OCI-LY1 (cell line): ENCODE results near the gene ROR2.

Source experiments
- H2AFZ ChIP-seq: fragments of 200-600 bp; sonication (generic), shearing (Covaris generic); 2 replicates; pipeline ENCODE4 v1.6.0; 2014; ENCODE audit warnings: antibody characterized with exemption, mild to moderate bottlenecking, low read length
- H3F3A ChIP-seq: fragments of 200-600 bp; sonication (generic), shearing (Covaris generic); 2 replicates; pipeline ENCODE4 v1.6.0; 2014; ENCODE audit warnings: mild to moderate bottlenecking, antibody characterized with exemption, low read length, moderate library complexity; ENCODE audit not compliant: insufficient read depth
- H3K27ac ChIP-seq: fragments of 200-600 bp; sonication (generic); 2 replicates; pipeline ENCODE4 v1.5.1; 2014; ENCODE audit warnings: low read length, mixed run types, mild to moderate bottlenecking, low read depth; ENCODE audit not compliant: poor library complexity, severe bottlenecking
- H3K27me3 ChIP-seq: fragments of 200-600 bp; sonication (generic); 2 replicates; pipeline ENCODE4 v1.6.0; 2014; ENCODE audit warnings: antibody characterized with exemption, mild to moderate bottlenecking, low read length, moderate library complexity; ENCODE audit not compliant: insufficient read depth
- H3K36me3 ChIP-seq: fragments of 200-600 bp; sonication (generic); 2 replicates; pipeline ENCODE4 v1.6.1; 2014; ENCODE audit warnings: mild to moderate bottlenecking, antibody characterized with exemption, low read length, moderate library complexity, mixed read lengths; ENCODE audit not compliant: insufficient read depth
- H3K4me1 ChIP-seq: fragments of 200-600 bp; sonication (generic); 2 replicates; pipeline ENCODE4 v1.5.1; 2014; ENCODE audit warnings: mild to moderate bottlenecking, low read length, moderate library complexity; ENCODE audit not compliant: insufficient read depth, severe bottlenecking
- H3K4me2 ChIP-seq: fragments of 200-600 bp; sonication (generic), shearing (Covaris generic); 2 replicates; pipeline ENCODE4 v1.6.1; 2014; ENCODE audit warnings: low read length
- H3K4me3 ChIP-seq: fragments of 200-600 bp; sonication (generic); 2 replicates; pipeline ENCODE4 v1.5.1; 2014; ENCODE audit warnings: low read length, low read depth, mild to moderate bottlenecking, mixed read lengths; ENCODE audit not compliant: poor library complexity, severe bottlenecking
- H3K79me2 ChIP-seq: fragments of 200-600 bp; shearing (Covaris generic); 2 replicates; pipeline ENCODE4 v1.6.1; 2016; ENCODE audit warnings: mixed run types, low read length, mixed read lengths; ENCODE audit not compliant: insufficient read depth
- H3K9ac ChIP-seq: fragments of 200-600 bp; sonication (generic), shearing (Covaris generic); 2 replicates; pipeline ENCODE4 v1.6.1; 2014; ENCODE audit warnings: mild to moderate bottlenecking, low read length, mixed read lengths
- H3K9me2 ChIP-seq: fragments of 200-600 bp; sonication (generic), shearing (Covaris generic); 2 replicates; pipeline ENCODE4 v1.6.1; 2014; ENCODE audit warnings: low read depth, mild to moderate bottlenecking, low read length, mixed read lengths
- H3K9me3 ChIP-seq: fragments of 200-600 bp; shearing (Covaris generic); 2 replicates; pipeline ENCODE4 v1.6.1; 2014; ENCODE audit warnings: low read length, mixed read lengths
- H4K20me1 ChIP-seq: fragments of 200-600 bp; sonication (generic), shearing (Covaris generic); 2 replicates; pipeline ENCODE4 v1.6.0; 2016; ENCODE audit warnings: mild to moderate bottlenecking, low read length; ENCODE audit not compliant: insufficient read depth
- CTCF ChIP-seq: fragments of 200-600 bp; sonication (generic), shearing (Covaris generic); IDR thresholded peaks from 2 replicates; pipeline ENCODE4 v1.5.1; 2017; ENCODE audit warnings: mild to moderate bottlenecking, antibody characterized with exemption, low read length, moderate library complexity, mixed read lengths
- EZH2 ChIP-seq: fragments of 200-600 bp; sonication (generic), shearing (Covaris generic); IDR thresholded peaks from 2 replicates; pipeline ENCODE4 v1.8.0; 2017; ENCODE audit warnings: borderline replicate concordance, mixed run types, mild to moderate bottlenecking, antibody characterized with exemption, low read length, moderate library complexity, mixed read lengths

The ROR2 gene

GRCh38 chr9:91879231-91879630, 70.8 kb downstream of the ROR2 start:
- H3K36me3 ChIP-seq: no peaks in the 10 kb centered on the region
- no peak overlapping the region for H3K9ac ChIP-seq
- H3K4me1 ChIP-seq: no peaks in the 10 kb centered on the region
- H3K4me3 ChIP-seq: no peak overlapping the region
- H3F3A ChIP-seq: no peaks in the 10 kb centered on the region
- no peak overlapping the region for H3K27ac ChIP-seq
- H3K27me3 ChIP-seq: no peaks in the 10 kb centered on the region
- H2AFZ ChIP-seq: no peak overlapping the region
- no peak overlapping the region for H3K4me2 ChIP-seq
- H4K20me1 ChIP-seq: no peaks in the 10 kb centered on the region
- no peaks in the 10 kb centered on the region for H3K9me2 ChIP-seq
- H3K79me2 ChIP-seq: no peaks in the 10 kb centered on the region
- no peak for TF ChIP-seq CTCF
- no peak for TF ChIP-seq EZH2
- H3K9me3 ChIP-seq: no peaks in the 10 kb centered on the region

DNA sequence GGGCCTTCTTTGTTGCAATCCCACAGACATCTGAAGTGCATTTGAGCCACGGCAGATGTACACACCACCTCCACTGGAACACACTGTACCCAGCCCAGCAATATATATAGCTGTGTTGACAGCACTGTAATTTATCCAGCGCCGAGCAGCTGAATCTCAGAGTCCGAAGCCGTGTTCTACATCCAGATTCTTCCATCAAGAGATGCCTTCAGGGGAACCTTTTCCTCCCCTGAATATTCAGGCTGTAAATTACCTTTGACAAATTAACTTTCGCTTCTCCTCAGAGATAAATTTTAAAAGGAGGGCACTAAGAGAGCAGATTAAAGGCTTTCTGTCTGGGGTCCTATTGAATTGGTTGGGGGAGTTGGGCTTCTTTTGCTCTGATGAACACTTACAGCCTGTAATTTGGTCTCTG, 76.4 kb downstream of the ROR2 start:
- no peak overlapping the region for H3K27ac ChIP-seq

DNA sequence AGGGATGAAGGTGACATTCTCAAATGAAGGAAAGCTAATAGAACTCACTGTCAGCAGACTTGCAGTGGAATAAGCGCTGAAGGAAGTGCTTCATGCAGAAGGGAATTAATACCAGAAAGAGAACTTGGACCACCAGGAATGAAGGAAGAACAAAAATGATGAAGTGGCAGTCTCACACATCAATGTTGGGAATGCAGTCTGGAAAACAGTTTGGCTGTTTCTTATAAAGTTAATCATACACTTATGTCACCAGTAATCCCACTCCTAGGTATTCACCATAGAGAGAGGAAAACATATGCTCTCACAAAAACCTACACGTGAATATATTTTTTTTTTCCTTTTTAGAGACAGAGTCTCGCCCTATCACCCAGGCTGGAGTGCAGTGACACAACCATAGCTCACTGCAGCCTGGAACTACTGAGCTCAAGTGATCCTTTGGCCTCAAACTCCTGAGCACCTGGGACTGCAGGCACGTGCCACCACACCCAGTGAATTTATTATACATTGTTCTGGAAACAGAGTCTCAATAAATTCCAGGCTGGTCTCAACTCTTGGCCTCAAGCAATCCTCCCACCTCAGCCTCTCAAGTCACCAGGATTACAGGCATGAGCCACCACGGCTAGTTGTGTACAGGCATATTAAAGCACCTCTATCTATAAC, 81.2 kb downstream of the ROR2 start:
- TF ChIP-seq EZH2 (no peak), CTCF (no peak)
- no peaks in the 10 kb centered on the region for H3K27me3 ChIP-seq
- no peak overlapping the region for H2AFZ ChIP-seq
- H3K9me3 ChIP-seq: no peaks in the 10 kb centered on the region
- no peak overlapping the region for H3K4me3 ChIP-seq
- no peaks in the 10 kb centered on the region for H3F3A ChIP-seq
- H3K9ac ChIP-seq: no peak overlapping the region
- no peak overlapping the region for H3K27ac ChIP-seq
- no peaks in the 10 kb centered on the region for H3K36me3 ChIP-seq
- H3K4me2 ChIP-seq: no peak overlapping the region
- no peaks in the 10 kb centered on the region for H3K4me1 ChIP-seq
- H3K79me2 ChIP-seq: no peaks in the 10 kb centered on the region
- no peaks in the 10 kb centered on the region for H4K20me1 ChIP-seq
- H3K9me2 ChIP-seq: no peaks in the 10 kb centered on the region

More for the DNA sequence above, 76.4 kb downstream of the ROR2 start:
- no peaks in the 10 kb centered on the region for H4K20me1 ChIP-seq
- no peak overlapping the region for H3K9ac ChIP-seq
- no peak overlapping the region for H2AFZ ChIP-seq
- no peaks in the 10 kb centered on the region for H3K36me3 ChIP-seq
- H3K9me3 ChIP-seq: no peaks in the 10 kb centered on the region
- H3K27me3 ChIP-seq: no peaks in the 10 kb centered on the region
- no peak overlapping the region for H3K4me3 ChIP-seq
- no peaks in the 10 kb centered on the region for H3K4me1 ChIP-seq
- no peak overlapping the region for H3K4me2 ChIP-seq
- TF ChIP-seq CTCF (no peak), EZH2 (no peak)
- no peaks in the 10 kb centered on the region for H3K9me2 ChIP-seq
- no peaks in the 10 kb centered on the region for H3F3A ChIP-seq
- no peaks in the 10 kb centered on the region for H3K79me2 ChIP-seq
